H1 (cell line): ENCODE results near the gene LEFTY1. TPM values are rescaled to one million over a fixed set of nuclear protein-coding genes. Genes with fewer than 3 reads are reported as not detected.
A peak's percentile ranks its signal among the peaks of the same experiment; 100 is the strongest.

Experiments
- CTCF ChIA-PET: fragments of 300-600 bp; sonication (Branson Sonifier 250); formaldehyde crosslinking; loops from one replicate; lab custom pipeline; 2021; ENCODE audit not compliant: partially characterized antibody; lab: Charles Lee
- POLR2A ChIA-PET: fragments of 300-600 bp; sonication (Branson Sonifier 250); formaldehyde crosslinking; loops from one replicate; lab custom pipeline; 2021; ENCODE audit warnings: inconsistent platforms; ENCODE audit not compliant: partially characterized antibody; lab: Charles Lee
- DNase-seq, 2 experiments: peaks; one replicate each; pipeline versions ENCODE4 v3.0.0 to v3.0.0-alpha.2; 2010 to 2022; ENCODE audit warnings: low spot score in 2 of 2, low read depth in 1 of 2, mixed read lengths in 1 of 2
- FAIRE-seq: peaks from 2 replicates; lab custom pipeline; 2011; peaks lifted over from hg19 to GRCh38; lab: Jason Lieb, UNC
- H2AFZ ChIP-seq: 2 replicates; pipeline ENCODE4 v1.8.1; 2012; ENCODE audit warnings: low read length, inconsistent platforms
- H2AK5ac ChIP-seq: 2 replicates; pipeline ENCODE4 v1.6.1; 2013; ENCODE audit warnings: low read depth, low read length
- H2BK120ac ChIP-seq: replicated peaks from 2 replicates; pipeline ENCODE3; 2013; ENCODE audit warnings: low read depth, low read length, inconsistent platforms
- H2BK12ac ChIP-seq: 2 replicates; pipeline ENCODE4 v1.6.1; 2013; ENCODE audit warnings: low read depth, low read length
- H2BK15ac ChIP-seq: 2 replicates; pipeline ENCODE4 v1.6.1; 2013; ENCODE audit warnings: low read length
- H2BK20ac ChIP-seq: 2 replicates; pipeline ENCODE4 v1.6.1; 2013; ENCODE audit warnings: low read length
- H2BK5ac ChIP-seq: 2 replicates; pipeline ENCODE4 v1.6.1; 2013; ENCODE audit warnings: low read depth, low read length
- H3K14ac ChIP-seq: 2 replicates; pipeline ENCODE4 v1.6.1; 2013; ENCODE audit warnings: inconsistent platforms; ENCODE audit not compliant: insufficient read length
- H3K18ac ChIP-seq: 2 replicates; pipeline ENCODE4 v1.6.1; 2013; ENCODE audit warnings: low read length; ENCODE audit errors: extremely low read depth
- H3K23ac ChIP-seq: 2 replicates; pipeline ENCODE4 v1.6.1; 2013; ENCODE audit warnings: inconsistent platforms; ENCODE audit not compliant: insufficient read length
- H3K23me2 ChIP-seq: 2 replicates; pipeline ENCODE4 v1.6.1; 2013; ENCODE audit warnings: low read depth, low read length
- H3K27ac ChIP-seq: 2 replicates; pipeline ENCODE4 v1.6.1; 2011; ENCODE audit warnings: low read depth, low read length, inconsistent platforms
- H3K27me3 ChIP-seq, 4 experiments: replicated peaks in 1 of 4; 1 replicate in 1 of 4; 2 replicates in 3 of 4; pipeline versions ENCODE4 v1.6.1 to v1.8.1; 2011 to 2013; ENCODE audit warnings: low read length in 3 of 4, mild to moderate bottlenecking in 3 of 4, inconsistent platforms in 2 of 4, mixed read lengths in 2 of 4, moderate library complexity in 1 of 4; ENCODE audit not compliant: control insufficient read depth in 3 of 4, insufficient read depth in 3 of 4; ENCODE audit errors: extremely low read depth in 1 of 4
- H3K36me3 ChIP-seq, 4 experiments: 2 replicates each; pipeline versions ENCODE4 v1.6.1 to v1.8.1; 2011 to 2013; ENCODE audit warnings: mild to moderate bottlenecking in 4 of 4, low read length in 3 of 4, moderate library complexity in 2 of 4, control low read depth in 1 of 4, inconsistent platforms in 1 of 4; ENCODE audit not compliant: insufficient read depth in 4 of 4, control insufficient read depth in 2 of 4
- H3K4ac ChIP-seq: replicated peaks from 2 replicates; pipeline ENCODE3; 2013; ENCODE audit warnings: low read length, low read depth, mixed read lengths, inconsistent platforms; ENCODE audit not compliant: insufficient read length
- H3K4me1 ChIP-seq, 4 experiments: replicated peaks in 1 of 4; 1 replicate in 1 of 4; 2 replicates in 3 of 4; pipeline versions ENCODE4 v1.6.1 to v1.8.1; 2011 to 2013; ENCODE audit warnings: low read length in 3 of 4, inconsistent platforms in 2 of 4, mixed read lengths in 1 of 4; ENCODE audit not compliant: insufficient read depth in 4 of 4, control insufficient read depth in 3 of 4
- H3K4me2 ChIP-seq, 2 experiments: 2 replicates each; pipeline versions ENCODE4 v1.6.1 to v1.8.1; 2011 to 2013; ENCODE audit warnings: low read depth in 2 of 2, low read length in 2 of 2, control low read depth in 1 of 2, inconsistent platforms in 1 of 2, mild to moderate bottlenecking in 1 of 2; ENCODE audit not compliant: insufficient read depth in 1 of 2
- H3K4me3 ChIP-seq, 4 experiments: fragments of 200-600, 300-600 bp in 1 of 4; sonication (generic), shearing (Covaris generic), sonication (Bioruptor Twin) in 1 of 4; 2 replicates each; pipeline versions ENCODE4 v1.5.1 to v1.8.1; 2011 to 2016; ENCODE audit warnings: low read length in 4 of 4, low read depth in 3 of 4, control low read depth in 2 of 4, inconsistent platforms in 2 of 4, mild to moderate bottlenecking in 2 of 4, mixed read lengths in 1 of 4, moderate library complexity in 1 of 4; ENCODE audit not compliant: insufficient read depth in 2 of 4; ENCODE audit errors: extremely low read depth in 1 of 4
- H3K56ac ChIP-seq: replicated peaks from 2 replicates; pipeline ENCODE3; 2013; ENCODE audit warnings: low read depth, mild to moderate bottlenecking, mixed read lengths, low read length, inconsistent platforms; ENCODE audit not compliant: insufficient read length
- H3K79me1 ChIP-seq: 2 replicates; pipeline ENCODE4 v1.6.1; 2013; ENCODE audit warnings: low read depth, low read length, control low read depth
- H3K79me2 ChIP-seq, 2 experiments: 2 replicates each; pipeline versions ENCODE4 v1.6.1 to v1.8.1; 2012 to 2013; ENCODE audit warnings: low read length in 2 of 2, mild to moderate bottlenecking in 2 of 2, inconsistent platforms in 1 of 2; ENCODE audit not compliant: insufficient read depth in 2 of 2, control insufficient read depth in 1 of 2
- H3K9ac ChIP-seq, 4 experiments: replicated peaks in 1 of 4; 1 replicate in 1 of 4; 2 replicates in 3 of 4; pipeline versions ENCODE4 v1.6.1 to v1.8.1; 2011 to 2013; ENCODE audit warnings: low read depth in 3 of 4, low read length in 3 of 4, control low read depth in 2 of 4, mild to moderate bottlenecking in 2 of 4, moderate library complexity in 2 of 4, inconsistent platforms in 1 of 4; ENCODE audit errors: extremely low read depth in 1 of 4
- H3K9me3 ChIP-seq, 2 experiments: 2 replicates each; pipeline versions ENCODE4 v1.6.1 to v1.8.1; 2012 to 2013; ENCODE audit warnings: mild to moderate bottlenecking in 2 of 2, moderate library complexity in 2 of 2, control low read depth in 1 of 2, inconsistent platforms in 1 of 2, low read depth in 1 of 2, low read length in 1 of 2, mixed read lengths in 1 of 2; ENCODE audit not compliant: insufficient read depth in 2 of 2
- H4K20me1 ChIP-seq, 2 experiments: replicated peaks in 1 of 2; 2 replicates each; pipeline versions ENCODE3 to v1.8.1; 2011 to 2013; ENCODE audit warnings: inconsistent platforms in 2 of 2, low read length in 2 of 2, mild to moderate bottlenecking in 1 of 2; ENCODE audit not compliant: insufficient read depth in 2 of 2, control insufficient read depth in 1 of 2
- H4K5ac ChIP-seq: 2 replicates; pipeline ENCODE4 v1.6.1; 2013; ENCODE audit warnings: low read length, low read depth, mixed read lengths, inconsistent platforms; ENCODE audit not compliant: insufficient read length
- H4K8ac ChIP-seq: 2 replicates; pipeline ENCODE4 v1.8.0; 2013; ENCODE audit warnings: mild to moderate bottlenecking, moderate library complexity, low read length, inconsistent platforms; ENCODE audit not compliant: insufficient read depth; ENCODE audit errors: extremely low read depth
- H4K91ac ChIP-seq: replicated peaks from 2 replicates; pipeline ENCODE3; 2013; ENCODE audit warnings: low read length, mixed read lengths, inconsistent platforms; ENCODE audit not compliant: insufficient read length
- ATF3 ChIP-seq: IDR thresholded peaks from 2 replicates; pipeline ENCODE4 v1.6.1; 2011; ENCODE audit warnings: low read depth, mild to moderate bottlenecking, low read length; ENCODE audit not compliant: insufficient read depth
- CTBP2 ChIP-seq: IDR thresholded peaks from 2 replicates; pipeline ENCODE4 v1.7.0; 2011; ENCODE audit warnings: borderline replicate concordance, mild to moderate bottlenecking, moderate library complexity, mixed read lengths, low read length; ENCODE audit not compliant: insufficient read depth, insufficient read length
- EZH2 ChIP-seq: fragments of 200-600 bp; sonication (generic); IDR thresholded peaks from 2 replicates; pipeline ENCODE4 v1.7.1; 2012; ENCODE audit warnings: low read depth, mild to moderate bottlenecking, moderate library complexity, low read length, inconsistent platforms; ENCODE audit not compliant: severe bottlenecking
- GABPA ChIP-seq: IDR thresholded peaks from 2 replicates; pipeline ENCODE4 v1.6.1; 2011; ENCODE audit warnings: mild to moderate bottlenecking, low read length, moderate library complexity, borderline replicate concordance; ENCODE audit not compliant: insufficient read depth
- KDM1A ChIP-seq: fragments of 200-600, 300-600 bp; sonication (generic); IDR thresholded peaks from 2 replicates; pipeline ENCODE4 v1.7.1; 2016; ENCODE audit warnings: mild to moderate bottlenecking, low read length, borderline replicate concordance
- POLR2A ChIP-seq, 2 experiments: IDR thresholded peaks; 1 replicate in 1 of 2; 2 replicates in 1 of 2; pipeline ENCODE4 v1.6.1; 2011; ENCODE audit warnings: low read depth in 2 of 2, low read length in 2 of 2, mild to moderate bottlenecking in 2 of 2; ENCODE audit errors: control extremely low read depth in 1 of 2
- RNF2 ChIP-seq: fragments of 200-900, 300-1000 bp; sonication (generic); IDR thresholded peaks from 2 replicates; pipeline ENCODE4 v1.7.1; 2016; ENCODE audit warnings: borderline replicate concordance, low read depth, mild to moderate bottlenecking, antibody characterized with exemption, low read length; ENCODE audit not compliant: poor library complexity, severe bottlenecking; ENCODE audit errors: missing control alignments
- TEAD4 ChIP-seq: IDR thresholded peaks from 2 replicates; pipeline ENCODE4 v1.6.1; 2012; ENCODE audit warnings: low read depth, low read length, inconsistent platforms, mixed read lengths
- YY1 ChIP-seq: IDR thresholded peaks from 2 replicates; pipeline ENCODE4 v1.6.1; 2011; ENCODE audit warnings: low read depth, mild to moderate bottlenecking, low read length
- WGBS, 2 experiments: shearing (Covaris generic) in 1 of 2; methylation state at CpG; one replicate each; pipeline versions ENCODE4 v1.1.6 to v1.1.7; 2013 to 2015; ENCODE audit warnings: low lambda C conversion rate in 2 of 2, mixed read lengths in 2 of 2, inconsistent platforms in 1 of 2, low coverage in 1 of 2, missing lambda C conversion rate in 1 of 2; ENCODE audit not compliant: insufficient replicate concordance in 2 of 2, insufficient coverage in 1 of 2, insufficient read length in 1 of 2; ENCODE audit errors: extremely low coverage in 1 of 2, missing lambda C conversion rate in 1 of 2; 5-methylcytosine and 5-hydroxymethylcytosine counted together
- polyA plus RNA-seq, 7 experiments: library from polyadenylated mRNA; depleted of rRNA in 3 of 7; stranded (reverse) in 5 of 7; unstranded in 2 of 7; fragments of >200 nt in 5 of 7; fragments of 200-250 nt in 2 of 7; gene quantifications; 1 replicate in 5 of 7; 2 replicates in 1 of 7; 4 replicates in 1 of 7; pipeline versions ENCODE4 v1.2.1 to v1.2.3, GENCODE V29; 2011 to 2013; ENCODE audit warnings: missing spikeins in 2 of 7, mixed read lengths in 2 of 7
- total RNA-seq: library from RNA; stranded (reverse); fragmentation: NEBNext Ultra II Directional; extraction: Animal tissue kit (Norgen Biotek cat#: 25700); gene quantifications from 2 replicates; pipeline ENCODE4 v1.2.1, GENCODE V29; 2021

The LEFTY1 gene
- total and polyA plus RNA-seq, 2 of the 8 experiments (the other 6 are each of a cell fraction or from before 2014, with no cell fraction given): 4.5 to 11.7 TPM

GRCh38 chr1:225888289-225888897 is 553 bp downstream of the LEFTY1 start:
- 0 out of 2 replicates have a peak overlapping the region, but pooled peaks have one; percentile 61 for H2BK15ac ChIP-seq
- H3K56ac ChIP-seq: no peak overlapping the region
- ChIA-PET CTCF (interaction anchor here (0.7 to 21.3 kb wide), 14 partner anchors 11 to 413 kb away, joined by 3 to 406 read pairs (median 6); no protein-coding TSS in a partner anchor), POLR2A (interaction anchor here (1.0 to 5.7 kb wide), 8 partner anchors 7 to 111 kb away, joined by 3 to 27 read pairs (median 6); partner anchors contain the start of genes SDE2 and TMEM63A)
- peak overlapping the region; percentile 63; the same call in 1 of the 2 replicates for H4K8ac ChIP-seq
- DNase-seq: no peak
- peak overlapping the region; percentile 86; the same call in 1 of the 2 replicates for H2BK20ac ChIP-seq
- no peaks in the 10 kb centered on the region; the same call in 1 of the 2 replicates for H3K23me2 ChIP-seq
- WGBS, 2 experiments: 86% methylated on average over 18 of the region's 18 CpGs; no CpG with 5 or more reads in 1 of the 2 experiments
- H3K27ac ChIP-seq: no peak overlapping the region
- peaks cover 10 to 34% (median 22%) of the 10 kb centered on the region in 4 experiments for H3K4me1 ChIP-seq
- peak overlapping the region; percentile 75; the same call in 1 of the 2 replicates for H2BK5ac ChIP-seq
- no peak overlapping the region for H4K5ac ChIP-seq
- H3K36me3 ChIP-seq: no peaks in the 10 kb centered on the region
- H4K91ac ChIP-seq: peak overlapping the region; percentile 1
- H2AK5ac ChIP-seq: peak overlapping the region; percentile 17; the same call in 1 of the 2 replicates
- H3K18ac ChIP-seq: peak overlapping the region; percentile 87; the same call in 1 of the 2 replicates
- H4K20me1 ChIP-seq: no peaks in the 10 kb centered on the region
- no peak overlapping the region for H3K23ac ChIP-seq
- no peaks in the 10 kb centered on the region for H3K9me3 ChIP-seq
- H3K4me3 ChIP-seq: no peak overlapping the region
- peak overlapping the region; percentile 17 to 50; a peak in 1 of 4 replicates for H3K4me2 ChIP-seq
- no peak for FAIRE-seq
- H3K4ac ChIP-seq: no peak overlapping the region
- H3K9ac ChIP-seq: no peak overlapping the region; a peak in 1 of 7 replicates
- no peaks in the 10 kb centered on the region for H3K79me2 ChIP-seq
- H2AFZ ChIP-seq: no peak overlapping the region
- H2BK120ac ChIP-seq: no peak overlapping the region
- H2BK12ac ChIP-seq: peak overlapping the region; percentile 96; the same call in 1 of the 2 replicates
- H3K27me3 ChIP-seq: peaks cover 0 to 20% (median 8%) of the 10 kb centered on the region in 4 experiments; a peak in 5 of 7 replicates
- H3K14ac ChIP-seq: no peak overlapping the region
- H3K79me1 ChIP-seq: no peaks in the 10 kb centered on the region
- TF ChIP-seq POLR2A (IDR thresholded peaks at IDR 0.05; ENCODE audit: control extremely low read depth in 1 of 2, low read depth in 2 of 2, low read length in 2 of 2) (no peak), RNF2 (no peak), YY1 (no peak), CTBP2 (no peak), ATF3 (no peak), KDM1A (no peak), TEAD4 (no peak), GABPA (no peak), EZH2 (no peak)
